B cell (primary cell): ENCODE measurements around the gene TNNT3.

ENCODE experiments used
- EZH2 ChIP-seq: IDR thresholded peaks from 2 replicates; pipeline ENCODE4 v1.6.1; 2012; ENCODE audit warnings: borderline replicate concordance, low read depth, mild to moderate bottlenecking, moderate library complexity, low read length; ENCODE audit not compliant: insufficient read depth, poor library complexity, severe bottlenecking
- TF ChIP-seq, protein P1 (sequence below): fragments of 200-600 bp; IDR thresholded peaks from one replicate; pipeline ENCODE4 v1.8.0; 2022; ENCODE audit warnings: antibody characterized with exemption, mild to moderate bottlenecking

DNA sequence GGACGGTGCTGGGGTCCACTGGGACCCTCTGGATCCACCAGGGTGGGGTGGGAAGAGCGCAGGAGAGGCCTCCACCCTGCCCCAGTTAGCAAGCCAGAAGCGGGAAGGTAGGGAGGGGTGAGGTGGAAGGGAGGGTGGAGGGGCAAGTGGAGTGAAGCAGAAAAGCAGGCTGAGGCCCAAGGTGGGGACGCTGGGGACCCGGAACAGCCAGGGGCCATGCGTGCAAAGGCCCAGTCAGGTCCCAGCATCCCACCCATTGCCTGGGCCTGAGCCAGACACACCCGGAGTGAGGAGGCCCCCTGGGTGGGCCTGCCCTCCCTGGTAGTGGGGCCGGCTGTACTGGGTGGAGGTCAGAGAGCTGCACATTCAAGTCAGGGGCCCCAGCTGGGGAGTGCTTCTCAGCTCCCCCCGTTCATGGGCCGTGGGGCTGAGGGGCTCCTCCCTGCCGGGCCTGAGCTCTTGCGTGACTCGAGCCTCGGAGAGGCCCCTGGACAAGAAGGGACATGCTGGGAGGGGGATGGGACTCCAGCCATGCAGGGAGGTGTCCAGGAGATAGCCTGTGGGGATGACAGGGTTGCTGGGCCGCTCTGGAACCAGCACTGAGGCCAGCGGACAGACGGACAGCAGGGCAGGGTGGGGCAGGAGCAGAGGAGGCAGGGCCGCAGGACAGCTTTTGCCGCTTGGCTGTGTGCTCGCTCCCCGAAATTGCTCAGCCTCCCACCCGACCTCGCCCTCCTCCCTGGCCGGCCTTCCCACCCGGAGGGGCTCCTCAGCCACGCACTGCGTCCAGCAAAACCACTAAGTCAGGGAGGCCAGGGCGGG, 7.7 kb downstream of the TNNT3 start:
- TF ChIP-seq, protein P1, sequence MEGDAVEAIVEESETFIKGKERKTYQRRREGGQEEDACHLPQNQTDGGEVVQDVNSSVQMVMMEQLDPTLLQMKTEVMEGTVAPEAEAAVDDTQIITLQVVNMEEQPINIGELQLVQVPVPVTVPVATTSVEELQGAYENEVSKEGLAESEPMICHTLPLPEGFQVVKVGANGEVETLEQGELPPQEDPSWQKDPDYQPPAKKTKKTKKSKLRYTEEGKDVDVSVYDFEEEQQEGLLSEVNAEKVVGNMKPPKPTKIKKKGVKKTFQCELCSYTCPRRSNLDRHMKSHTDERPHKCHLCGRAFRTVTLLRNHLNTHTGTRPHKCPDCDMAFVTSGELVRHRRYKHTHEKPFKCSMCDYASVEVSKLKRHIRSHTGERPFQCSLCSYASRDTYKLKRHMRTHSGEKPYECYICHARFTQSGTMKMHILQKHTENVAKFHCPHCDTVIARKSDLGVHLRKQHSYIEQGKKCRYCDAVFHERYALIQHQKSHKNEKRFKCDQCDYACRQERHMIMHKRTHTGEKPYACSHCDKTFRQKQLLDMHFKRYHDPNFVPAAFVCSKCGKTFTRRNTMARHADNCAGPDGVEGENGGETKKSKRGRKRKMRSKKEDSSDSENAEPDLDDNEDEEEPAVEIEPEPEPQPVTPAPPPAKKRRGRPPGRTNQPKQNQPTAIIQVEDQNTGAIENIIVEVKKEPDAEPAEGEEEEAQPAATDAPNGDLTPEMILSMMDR: no peak
- TF ChIP-seq EZH2: no peak
